K562 (cell line): ENCODE measurements around the gene CSDE1. TPM values are rescaled to one million over a fixed set of nuclear protein-coding genes. Genes with fewer than 3 reads are reported as not detected.

ENCODE experiments used
- BHLHE40 ChIP-seq: IDR thresholded peaks from 2 replicates; pipeline ENCODE4 v1.6.1; 2011; ENCODE audit warnings: low read length, improper control_type of control experiment
- E2F1 ChIP-seq: sonication (generic); formaldehyde crosslinking; IDR thresholded peaks from 2 replicates; pipeline ENCODE4 v1.8.1; 2023; ENCODE audit warnings: mild to moderate bottlenecking, missing genetic modification reagents, moderate library complexity
- EP300 ChIP-seq: IDR thresholded peaks from 2 replicates; pipeline ENCODE4 v1.6.1; 2012; ENCODE audit warnings: low read length, improper control_type of control experiment
- GTF3C2 ChIP-seq: IDR thresholded peaks from 3 replicates; pipeline ENCODE4 v1.6.1; 2011; ENCODE audit warnings: borderline replicate concordance, mild to moderate bottlenecking, moderate library complexity; ENCODE audit not compliant: insufficient read length; ENCODE audit errors: extremely low read depth
- KDM2B ChIP-seq: fragments of 250-450 bp; sonication (Bioruptor Pico); IDR thresholded peaks from 2 replicates; pipeline ENCODE4 v1.8.0; 2021; ENCODE audit warnings: mild to moderate bottlenecking, moderate library complexity
- NRF1 ChIP-seq, 2 experiments: fragments of 450-650 bp; IDR thresholded peaks in 1 of 2; conservative IDR thresholded peaks in 1 of 2; 2 replicates each; pipeline ENCODE4 v1.6.1; 2014; ENCODE audit warnings: mild to moderate bottlenecking in 2 of 2
- PHB2 ChIP-seq: fragments of 450-650 bp; IDR thresholded peaks from 2 replicates; pipeline ENCODE4 v1.6.1; 2017; ENCODE audit warnings: low read depth
- STAT5B ChIP-seq: fragments of 250-450 bp; sonication (Bioruptor Pico); IDR thresholded peaks from 2 replicates; pipeline ENCODE4 v1.8.0; 2021; ENCODE audit warnings: mild to moderate bottlenecking, inconsistent platforms
- TARDBP ChIP-seq: fragments of 450-650 bp; IDR thresholded peaks from 2 replicates; pipeline ENCODE4 v1.6.1; 2016
- TCF7L2 ChIP-seq: fragments of 150-350 bp; IDR thresholded peaks from 2 replicates; pipeline ENCODE4 v1.6.1; 2016; ENCODE audit warnings: low read depth, mild to moderate bottlenecking, low read length, moderate library complexity
- TSC22D4 ChIP-seq: fragments of 450-650 bp; IDR thresholded peaks from 2 replicates; pipeline ENCODE4 v1.6.1; 2016; ENCODE audit warnings: missing genetic modification characterization, missing biosample characterization, control low read depth
- UBTF ChIP-seq, 2 experiments: IDR thresholded peaks; 2 replicates each; pipeline ENCODE4 v1.6.1; 2012; ENCODE audit warnings: improper control_type of control experiment in 2 of 2, low read depth in 2 of 2, low read length in 2 of 2, borderline replicate concordance in 1 of 2
- ZBTB34 ChIP-seq: fragments of 250-450 bp; sonication (Bioruptor Pico); IDR thresholded peaks from 2 replicates; pipeline ENCODE4 v1.8.0; 2021; ENCODE audit warnings: mild to moderate bottlenecking, moderate library complexity
- ZBTB9 ChIP-seq: fragments of 450-650 bp; formaldehyde crosslinking; IDR thresholded peaks from 2 replicates; pipeline ENCODE4 v1.4.0; 2020; ENCODE audit warnings: mild to moderate bottlenecking, moderate library complexity
- ZNF174 ChIP-seq: fragments of 250-450 bp; sonication (Bioruptor Pico); IDR thresholded peaks from 2 replicates; pipeline ENCODE4 v1.4.0; 2020; ENCODE audit warnings: mild to moderate bottlenecking
- ZNF511 ChIP-seq: sonication (generic); formaldehyde crosslinking; IDR thresholded peaks from 2 replicates; pipeline ENCODE4 v1.8.0; 2022; ENCODE audit warnings: mild to moderate bottlenecking, missing genetic modification reagents
- ZNF586 ChIP-seq: fragments of 450-650 bp; formaldehyde crosslinking; conservative IDR thresholded peaks from 2 replicates; pipeline ENCODE4 v1.4.0; 2020; ENCODE audit warnings: mild to moderate bottlenecking, moderate library complexity
- polyA plus RNA-seq, 8 experiments: library from polyadenylated mRNA; depleted of rRNA in 4 of 8; stranded (reverse) in 5 of 8; unstranded in 3 of 8; fragments of >200 nt; fragmentation: Nextera tagmentation in 2 of 8; fragmentation: Illumina TruSeq in 1 of 8; extraction: Ambion mirVana in 2 of 8; extraction: Trizol in 1 of 8; gene quantifications; 2 replicates each; pipeline versions ENCODE4 v1.2.1 to v1.2.3, GENCODE V29; 2011 to 2014; ENCODE audit warnings: inconsistent platforms in 1 of 8, missing spikeins in 1 of 8
- total RNA-seq, 7 experiments: library from RNA; depleted of rRNA in 6 of 7; stranded (reverse); fragments of >200 nt in 6 of 7; fragmentation: Illumina TruSeq in 2 of 7; extraction: Trizol in 2 of 7; gene quantifications; 2 replicates each; pipeline versions ENCODE4 v1.2.1 to v1.2.3, GENCODE V29; 2011 to 2021; ENCODE audit warnings: low replicate concordance in 1 of 7

Gene CSDE1
- total and polyA plus RNA-seq, 9 of the 15 experiments (the other 6 are each of a cell fraction or from before 2014, with no cell fraction given) = 174 to 538 (median 403) TPM

- no peak for TF ChIP-seq KDM2B (CRISPR knock-in tag)
- TF ChIP-seq TCF7L2 = no peak
- peak; percentile 62; the same call in 1 of the 2 replicates for TF ChIP-seq TARDBP
- no peak for TF ChIP-seq ZBTB34
- TF ChIP-seq ZNF586 (CRISPR knock-in tag) = no peak
- peak; percentile 81 for TF ChIP-seq ZBTB9 (CRISPR knock-in tag)
- TF ChIP-seq STAT5B = no peak
- peak; percentile 47 for TF ChIP-seq GTF3C2
- TF ChIP-seq ZNF174 (CRISPR knock-in tag) = 0 out of 2 replicates have a peak, but pooled peaks have one; percentile 40
- TF ChIP-seq PHB2 = peak; percentile 21; the same call in 1 of the 2 replicates
- TF ChIP-seq TSC22D4 (tag) = no peak
- peak; percentile 84; the same call in 1 of the 2 replicates for TF ChIP-seq E2F1 (CRISPR knock-in tag)
- TF ChIP-seq EP300 = 0 out of 2 replicates have a peak, but pooled peaks have one; percentile 9
- peak; percentile 98 for TF ChIP-seq NRF1 (conservative IDR thresholded peaks at IDR 0.05 in 1 of 2, IDR thresholded peaks at IDR 0.05 in 1 of 2)
- peak; percentile 54; the same call in 1 of the 2 replicates for TF ChIP-seq ZNF511
- TF ChIP-seq BHLHE40 = peak; percentile 93
- 0 out of 4 replicates have a peak, but pooled peaks of 1 of the 2 experiments have one; percentile 22 for TF ChIP-seq UBTF (IDR thresholded peaks at IDR 0.05; ENCODE audit: borderline replicate concordance in 1 of 2, low read depth in 2 of 2, low read length in 2 of 2)
Measured at GRCh38 chr1:114757455-114758255, at the start of gene CSDE1 (continued).
